HepG2 (cell line): Measurements from ENCODE around the gene ZBTB2. TPM values are rescaled to one million over a fixed set of nuclear protein-coding genes. Genes with fewer than 3 reads are reported as not detected.

Experiments
- ATAC-seq: fragments of 200-7000 bp; cut with Tn5 transposase; 3 replicates; pipeline ENCODE4 v1.9.1; 2020; ENCODE audit warnings: mild to moderate bottlenecking, moderate library complexity
- BruUV-seq: library from RNA; stranded (reverse); fragments of 400-500 nt; replicated peaks from 2 replicates; lab custom pipeline; 2021; lab: Mats Ljungman, UMichigan
- CTCF ChIA-PET: fragments of 300-600 bp; formaldehyde crosslinking; extraction: SDS; loops from one replicate; lab custom pipeline; 2021; ENCODE audit warnings: low total read pairs, inconsistent platforms, low intra/inter-chr PET ratio; lab: Yijun Ruan, JAX
- POLR2A ChIA-PET: fragments of 350-600 bp; sonication (Branson Sonifier 250); formaldehyde crosslinking; loops from one replicate; lab custom pipeline; 2020; ENCODE audit warnings: antibody characterized with exemption, inconsistent platforms; lab: Yijun Ruan, JAX
- DNase-seq: peaks from one replicate; pipeline ENCODE4 v3.0.0-alpha.2; 2015; ENCODE audit warnings: low spot score
- FAIRE-seq: peaks from 3 replicates; lab custom pipeline; 2011; peaks lifted over from hg19 to GRCh38; lab: Jason Lieb, UNC
- H2AFZ ChIP-seq: one replicate; pipeline ENCODE4 v1.6.1; 2011; ENCODE audit warnings: low read length, inconsistent platforms
- H3K27ac ChIP-seq: fragments of 300-600 bp; 3 replicates; pipeline ENCODE4 v1.8.0; 2011; ENCODE audit warnings: mixed run types, mild to moderate bottlenecking, mixed read lengths, low read length, inconsistent platforms; ENCODE audit not compliant: insufficient read depth; ENCODE audit errors: extremely low read length
- H3K27me3 ChIP-seq, 2 experiments: fragments of 200-600 bp in 1 of 2; 2 replicates in 1 of 2; 3 replicates in 1 of 2; pipeline versions ENCODE4 v1.6.0 to v1.8.0; 2011; ENCODE audit warnings: low read length in 2 of 2, mild to moderate bottlenecking in 2 of 2, moderate library complexity in 2 of 2, inconsistent platforms in 1 of 2; ENCODE audit not compliant: insufficient read depth in 2 of 2, control insufficient read depth in 1 of 2
- H3K36me3 ChIP-seq, 2 experiments: fragments of 200-600 bp in 1 of 2; replicated peaks in 1 of 2; 2 replicates in 1 of 2; 3 replicates in 1 of 2; pipeline versions ENCODE4 v1.5.1 to v1.8.0; 2011; ENCODE audit warnings: low read length in 2 of 2, inconsistent platforms in 1 of 2; ENCODE audit not compliant: insufficient read depth in 2 of 2, control insufficient read depth in 1 of 2
- H3K4me1 ChIP-seq: 2 replicates; pipeline ENCODE4 v1.5.1; 2012; ENCODE audit warnings: low read length, inconsistent platforms; ENCODE audit not compliant: insufficient read depth
- H3K4me2 ChIP-seq: 2 replicates; pipeline ENCODE4 v1.6.0; 2011; ENCODE audit warnings: low read depth, low read length, inconsistent platforms
- H3K4me3 ChIP-seq, 3 experiments: fragments of 200-600 bp in 1 of 3; sonication (generic), shearing (Covaris generic) in 1 of 3; replicated peaks in 1 of 3; 2 replicates each; pipeline ENCODE4 v1.5.1; 2011 to 2016; ENCODE audit warnings: low read length in 3 of 3, inconsistent platforms in 2 of 3, low read depth in 2 of 3, mild to moderate bottlenecking in 2 of 3, control low read depth in 1 of 3, mixed read lengths in 1 of 3; ENCODE audit not compliant: insufficient read depth in 1 of 3
- H3K79me2 ChIP-seq: one replicate; pipeline ENCODE4 v1.6.1; 2011; ENCODE audit warnings: low read length, inconsistent platforms; ENCODE audit not compliant: insufficient read depth
- H3K9ac ChIP-seq: 2 replicates; pipeline ENCODE4 v1.6.0; 2011; ENCODE audit warnings: mild to moderate bottlenecking, low read depth, low read length, inconsistent platforms; ENCODE audit not compliant: insufficient read depth
- H3K9me3 ChIP-seq: 2 replicates; pipeline ENCODE4 v1.5.1; 2012; ENCODE audit warnings: mild to moderate bottlenecking, low read length
- H4K20me1 ChIP-seq: 2 replicates; pipeline ENCODE4 v1.6.0; 2011; ENCODE audit warnings: inconsistent platforms, mild to moderate bottlenecking, low read length, moderate library complexity; ENCODE audit not compliant: insufficient read depth
- CCAR2 ChIP-seq: fragments of 200-400 bp; formaldehyde crosslinking; optimal IDR thresholded peaks from 2 replicates; pipeline ENCODE3; 2018; ENCODE audit warnings: low read depth, mild to moderate bottlenecking, low read length, moderate library complexity
- PITX1 ChIP-seq: sonication (generic); formaldehyde crosslinking; IDR thresholded peaks from 2 replicates; pipeline ENCODE4 v1.5.1; 2020; ENCODE audit warnings: mild to moderate bottlenecking, missing genetic modification reagents
- ZNF121 ChIP-seq: sonication (generic); formaldehyde crosslinking; IDR thresholded peaks from 2 replicates; pipeline ENCODE4 v1.5.0; 2020; ENCODE audit warnings: mild to moderate bottlenecking, missing genetic modification reagents
- ZNF264 ChIP-seq: sonication (generic); formaldehyde crosslinking; IDR thresholded peaks from 2 replicates; pipeline ENCODE4 v1.4.0; 2020; ENCODE audit warnings: missing genetic modification reagents
- WGBS: methylation state at CpG from one replicate; pipeline ENCODE4 v1.1.6; 2017; ENCODE audit warnings: low lambda C conversion rate; 5-methylcytosine and 5-hydroxymethylcytosine counted together
- in situ Hi-C: cut with HindIII; loops from 2 replicates; pipeline ENCODE4 v1.10.0; 2017; ENCODE audit warnings: low pct_unique_long_range_greater_than_20kb; ENCODE audit not compliant: extremely low pct_ligation_motif_present
- intact Hi-C: fragments of 100-400 bp; cut with micrococcal nuclease; formaldehyde crosslinking; loops from one replicate; pipeline ENCODE4 v1.10.0; 2022; ENCODE audit not compliant: unreplicated experiment
- polyA plus RNA-seq, 8 experiments: library from polyadenylated mRNA; depleted of rRNA in 3 of 8; stranded (reverse) in 7 of 8; unstranded in 1 of 8; fragments of >200 nt; fragmentation: Illumina TruSeq in 4 of 8; extraction: Trizol in 4 of 8; gene quantifications; 2 replicates each; pipeline versions ENCODE4 v1.2.1 to v1.2.3, GENCODE V29; 2011 to 2016; ENCODE audit warnings: low read depth in 4 of 8, missing spikeins in 1 of 8, mixed read lengths in 1 of 8; ENCODE audit not compliant: insufficient read depth in 1 of 8
- total RNA-seq, 5 experiments: library from RNA; depleted of rRNA; stranded (reverse); fragments of >200 nt; fragmentation: Illumina TruSeq; extraction: Trizol; gene quantifications; 2 replicates each; pipeline ENCODE4 v1.2.3, GENCODE V29; 2016; ENCODE audit warnings: low read depth in 1 of 5

Gene ZBTB2
- total and polyA plus RNA-seq, 2 of the 13 experiments (the other 11 are each of a cell fraction or from before 2014, with no cell fraction given): 15.4 to 22.8 TPM

DNA sequence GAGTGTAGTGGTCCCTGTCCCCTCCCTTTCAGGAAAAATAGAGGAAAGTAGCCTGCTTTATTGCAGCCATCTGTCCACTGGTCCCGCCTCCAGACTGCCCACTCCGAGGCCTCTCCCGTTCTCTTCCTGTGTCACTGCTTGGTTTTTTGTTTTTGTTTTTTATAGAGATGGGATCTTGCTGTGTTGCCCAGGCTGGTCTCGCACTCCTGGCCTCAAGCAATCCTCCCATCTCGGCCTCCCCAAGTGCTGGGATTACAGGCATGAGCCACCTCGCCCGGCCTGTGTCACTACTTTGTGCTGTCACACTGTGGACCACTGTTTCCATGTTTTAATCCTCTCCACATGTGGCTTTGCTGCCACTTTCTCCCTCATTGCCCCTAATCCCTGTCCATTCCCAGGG, 71.2 kb downstream of the ZBTB2 start:
- WGBS: 75% methylated on average over 7 of the region's 7 CpGs
- POLR2A ChIA-PET: no interaction called here
- peaks cover 39% of the 10 kb centered on the region for H3K4me1 ChIP-seq
- FAIRE-seq: no peak
- H4K20me1 ChIP-seq: no peaks in the 10 kb centered on the region
- TF ChIP-seq ZNF121 (peak; percentile 66), CCAR2 (no peak)
- TF ChIP-seq, all 625 proteins: peak for 1
- no peaks in the 10 kb centered on the region; a peak in 1 of 5 replicates for H3K27me3 ChIP-seq
- H3K36me3 ChIP-seq: no peaks in the 10 kb centered on the region
- no peaks in the 10 kb centered on the region for H3K9me3 ChIP-seq
- no peak overlapping the region for H3K4me2 ChIP-seq
- BruUV-seq: no TSS peak
- no peak for ATAC-seq
- intact Hi-C loops: loop anchor here (10.0 kb wide), 2 partner anchors 115 to 195 kb away; no protein-coding TSS in a partner anchor
- H3K27ac ChIP-seq: no peak overlapping the region
- H2AFZ ChIP-seq: no peak overlapping the region
- no peak overlapping the region for H3K4me3 ChIP-seq
- no peak for DNase-seq
- H3K9ac ChIP-seq: no peak overlapping the region
- H3K79me2 ChIP-seq: no peaks in the 10 kb centered on the region
- in situ Hi-C loops: no loop called here
- CTCF ChIA-PET: interaction anchor here (1.4 kb wide), 1 partner anchor 306 kb away, joined by 3 read pairs; no protein-coding TSS in a partner anchor

DNA sequence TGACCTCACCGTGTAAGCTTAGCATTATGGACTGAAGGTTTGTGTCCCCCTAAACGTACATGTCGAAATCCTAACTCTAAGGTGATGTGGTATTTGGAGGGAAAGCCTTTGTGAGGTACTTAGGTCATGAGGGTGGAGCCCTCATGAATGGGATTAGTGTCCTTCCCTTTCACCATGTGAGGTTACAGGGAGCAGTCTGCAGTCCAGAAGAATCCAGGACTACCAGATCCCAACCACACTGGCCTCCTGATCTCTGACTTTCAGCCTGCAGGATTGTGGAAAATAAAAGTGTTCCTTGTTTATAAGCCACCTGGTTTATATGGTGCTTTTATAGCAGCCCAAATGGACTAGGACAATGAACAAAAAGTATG, 73.4 kb downstream of the ZBTB2 start:
- peak; percentile 36 for ATAC-seq
- CTCF ChIA-PET: no interaction called here

More for the DNA sequence above, 73.4 kb downstream of the ZBTB2 start:
- DNase-seq (peak; percentile 30), FAIRE-seq (peak; percentile 37)
- Histone ChIP-seq H3K4me2 (no peak overlapping the region), H3K36me3 (no peaks in the 10 kb centered on the region), H3K9ac (no peak overlapping the region), H3K79me2 (no peaks in the 10 kb centered on the region), H3K4me1 (peaks cover 25% of the 10 kb centered on the region), H3K4me3 (no peak overlapping the region), H3K27ac (no peak overlapping the region), H3K9me3 (no peaks in the 10 kb centered on the region), H3K27me3 (no peaks in the 10 kb centered on the region; a peak in 1 of 5 replicates), H2AFZ (no peak overlapping the region), H4K20me1 (no peaks in the 10 kb centered on the region)
- WGBS: 15% methylated on average over 3 of the region's 3 CpGs
- TF ChIP-seq ZNF264 (CRISPR knock-in tag) (peak; percentile 99), PITX1 (CRISPR knock-in tag) (no peak)
- POLR2A ChIA-PET: no interaction called here
- in situ Hi-C loops (no loop called here), intact Hi-C loops (no loop called here)
- BruUV-seq: no TSS peak
